HG02763 (cell line): ENCODE data around the gene PGD.
"Not testable (repeated sequence)": the region's sequence is repeated elsewhere in the genome, so short reads cannot be mapped to it uniquely, and the experiment has no call there.

Source experiments
- ATAC-seq: cut with Tn5 transposase; IDR thresholded peaks from one replicate; pipeline ENCODE4 v1.9.1; 2021; ENCODE audit warnings: mild to moderate bottlenecking, moderate library complexity; ENCODE audit not compliant: unreplicated experiment

Gene PGD

GRCh38 chr1:10433790-10434189 is 34.9 kb downstream of the PGD start:
- ATAC-seq = no peak

GRCh38 chr1:10434590-10434989 is 35.7 kb downstream of the PGD start:
- no peak for ATAC-seq

- no peak for ATAC-seq
Measured at GRCh38 chr1:10437052-10437451, 38.2 kb downstream of the PGD start.

- ATAC-seq = no peak
Measured at GRCh38 chr1:10438677-10439163, 39.9 kb downstream of the PGD start.

- ATAC-seq = no peak
Measured at GRCh38 chr1:10440305-10440704, 41.4 kb downstream of the PGD start.

GRCh38 chr1:10440794-10441193 is 41.9 kb downstream of the PGD start:
- ATAC-seq = no peak

GRCh38 chr1:10444248-10444647 is 45.4 kb downstream of the PGD start:
- no peak for ATAC-seq

GRCh38 chr1:10444795-10445397 is 46.0 kb downstream of the PGD start:
- no peak for ATAC-seq

- no peak for ATAC-seq
Measured at GRCh38 chr1:10446790-10447422, 48.0 kb downstream of the PGD start.

- no peak for ATAC-seq
Measured at GRCh38 chr1:10449751-10450150, 50.9 kb downstream of the PGD start, which contains the start of gene CORT. TSS of gene CORT (plus strand) at chr1:10450031. CDS start at chr1:10450224, 193 bp downstream.

- no peak for ATAC-seq
Measured at GRCh38 chr1:10450156-10450814, 51.4 kb downstream of the PGD start.

- no peak for ATAC-seq
Measured at GRCh38 chr1:10450836-10451235, 52.0 kb downstream of the PGD start.

- no peak for ATAC-seq
Measured at GRCh38 chr1:10451287-10451686, 52.4 kb downstream of the PGD start.

- no peak for ATAC-seq
Measured at GRCh38 chr1:10456048-10456447, 57.2 kb downstream of the PGD start.

GRCh38 chr1:10456661-10457060 is 57.8 kb downstream of the PGD start:
- ATAC-seq = no peak

- ATAC-seq = not testable (repeated sequence)
Measured at GRCh38 chr1:10457462-10457861, 58.6 kb downstream of the PGD start.

- ATAC-seq = no peak
Measured at GRCh38 chr1:10457875-10458274, 59.0 kb downstream of the PGD start.

- no peak for ATAC-seq
Measured at GRCh38 chr1:10459184-10459583, 60.3 kb downstream of the PGD start.

GRCh38 chr1:10467078-10467477 is 68.2 kb downstream of the PGD start:
- no peak for ATAC-seq

- no peak for ATAC-seq
Measured at GRCh38 chr1:10470043-10470442, 71.2 kb downstream of the PGD start.
